Activated T-helper 1 cell treated with Interleukin-2 at 50 U/mL for 16 hours (primary cell): ENCODE measurements around the gene KLHL11.
"Not testable (repeated sequence)": the region's sequence is repeated elsewhere in the genome, so short reads cannot be mapped to it uniquely, and the experiment has no call there.

Source experiments
- DNase-seq: peaks from one replicate; pipeline ENCODE4 v3.0.0-alpha.2; 2020; ENCODE audit warnings: low read depth

The KLHL11 gene

GRCh38 chr17:41885733-41886132, 20.5 kb upstream of the KLHL11 start:
- DNase-seq, result no peak

GRCh38 chr17:41882756-41883155, 17.5 kb upstream of the KLHL11 start:
- no peak for DNase-seq

GRCh38 chr17:41880130-41880529, 14.9 kb upstream of the KLHL11 start:
- no peak for DNase-seq

- DNase-seq, result not testable (repeated sequence)
These were observed 9.1 kb upstream of the KLHL11 start for GRCh38 chr17:41874293-41874670.

GRCh38 chr17:41873559-41874292, 8.5 kb upstream of the KLHL11 start:
- DNase-seq, result no peak

GRCh38 chr17:41871789-41872188, 6.6 kb upstream of the KLHL11 start:
- no peak for DNase-seq

GRCh38 chr17:41870627-41871026, 5.4 kb upstream of the KLHL11 start:
- DNase-seq, result no peak

- DNase-seq, result no peak
These were observed 4.9 kb upstream of the KLHL11 start for GRCh38 chr17:41870097-41870496.

GRCh38 chr17:41869426-41869825, 4.2 kb upstream of the KLHL11 start:
- no peak for DNase-seq

GRCh38 chr17:41868568-41868967, 3.3 kb upstream of the KLHL11 start:
- DNase-seq, result no peak

GRCh38 chr17:41865596-41865893, 322 bp upstream of the KLHL11 start:
- no peak for DNase-seq

GRCh38 chr17:41864498-41864835, 756 bp downstream of the KLHL11 start:
- no peak for DNase-seq

- DNase-seq, result no peak
These were observed 2.0 kb downstream of the KLHL11 start for GRCh38 chr17:41863074-41863848.

- no peak for DNase-seq
These were observed 4.8 kb downstream of the KLHL11 start for GRCh38 chr17:41860254-41860931.

GRCh38 chr17:41851382-41851781, 13.8 kb downstream of the KLHL11 start:
- not testable (repeated sequence) for DNase-seq

- no peak for DNase-seq
These were observed 15.8 kb downstream of the KLHL11 start for GRCh38 chr17:41849251-41849990.

- DNase-seq, result no peak
These were observed 16.4 kb downstream of the KLHL11 start for GRCh38 chr17:41848788-41849187.

- DNase-seq, result no peak
These were observed 20.3 kb downstream of the KLHL11 start for GRCh38 chr17:41844971-41845370.

- DNase-seq, result not testable (repeated sequence)
These were observed 24.4 kb downstream of the KLHL11 start for GRCh38 chr17:41840781-41841180.

- DNase-seq, result not testable (repeated sequence)
These were observed 25.8 kb downstream of the KLHL11 start for GRCh38 chr17:41839448-41839847.

GRCh38 chr17:41837761-41838538, 27.3 kb downstream of the KLHL11 start, which contains the start of gene KLHL10:
KLHL10 (plus strand) TSS chr17:41837825; CDS start chr17:41837933, 108 bp downstream.
- no peak for DNase-seq
